A549 (cell line): ENCODE measurements around the gene BPGM.

ENCODE experiments used
- HDAC2 ChIP-seq: fragments of 200-600 bp; sonication (generic); IDR thresholded peaks from 2 replicates; pipeline ENCODE4 v1.6.1; 2016
- POLR2A ChIP-seq: IDR thresholded peaks from 2 replicates; pipeline ENCODE4 v1.6.1; 2012; ENCODE audit warnings: mild to moderate bottlenecking, low read length
- RFX5 ChIP-seq: fragments of 450-650 bp; IDR thresholded peaks from 2 replicates; pipeline ENCODE4 v1.7.1; 2014; ENCODE audit warnings: antibody characterized with exemption, mild to moderate bottlenecking, moderate library complexity
- TF ChIP-seq, protein P1 (sequence below): fragments of >200 bp; sonication (Bioruptor Twin); formaldehyde crosslinking; IDR thresholded peaks from 3 replicates; pipeline ENCODE4 v1.5.1; 2016

DNA sequence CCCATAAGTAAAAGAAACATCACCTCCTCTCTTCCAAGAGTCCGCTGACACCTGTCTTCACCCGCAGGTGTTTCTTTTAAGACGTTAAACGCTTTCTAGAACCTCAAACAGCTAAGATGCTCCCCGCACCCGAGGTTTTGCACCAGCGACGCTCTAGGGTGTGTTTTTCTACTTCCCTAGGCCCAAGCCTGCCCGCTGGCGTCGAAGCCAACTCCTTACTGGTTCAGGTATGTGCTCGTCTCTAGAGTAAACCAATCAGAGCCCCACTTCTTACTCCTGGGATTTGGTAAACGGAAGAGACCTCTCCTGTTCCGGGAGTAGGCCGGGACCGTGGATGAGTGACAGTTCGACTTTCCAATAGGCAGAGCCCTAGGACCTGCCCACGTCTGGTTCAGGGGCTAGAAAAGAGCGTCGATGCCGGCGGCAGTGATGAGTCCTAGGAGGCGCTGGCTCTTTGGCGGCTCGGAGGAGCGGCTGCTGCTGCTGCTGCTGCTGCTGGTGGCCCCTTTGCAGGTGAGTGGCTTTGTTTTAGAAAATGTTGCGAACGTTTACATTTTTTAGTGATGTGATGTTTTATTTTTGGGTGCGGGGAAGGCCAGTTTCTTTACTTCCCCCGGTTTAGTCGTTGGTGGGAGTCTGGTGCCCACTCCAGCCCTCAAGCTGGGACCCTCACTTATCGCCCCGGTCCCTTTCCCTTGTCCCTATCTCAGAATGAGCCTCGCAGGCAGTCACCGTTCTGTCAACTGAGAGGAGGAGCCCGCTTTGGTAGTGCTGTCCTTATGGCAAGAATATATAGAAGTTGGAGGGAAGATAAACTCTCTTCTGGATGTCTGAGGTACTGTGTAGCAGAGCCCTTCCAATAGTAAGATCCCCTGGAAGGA, at the start of gene BPGM:
- TF ChIP-seq POLR2A (peak; percentile 94), HDAC2 (no peak), RFX5 (0 out of 2 replicates have a peak, but pooled peaks have one; percentile 29)
- TF ChIP-seq, protein P1, sequence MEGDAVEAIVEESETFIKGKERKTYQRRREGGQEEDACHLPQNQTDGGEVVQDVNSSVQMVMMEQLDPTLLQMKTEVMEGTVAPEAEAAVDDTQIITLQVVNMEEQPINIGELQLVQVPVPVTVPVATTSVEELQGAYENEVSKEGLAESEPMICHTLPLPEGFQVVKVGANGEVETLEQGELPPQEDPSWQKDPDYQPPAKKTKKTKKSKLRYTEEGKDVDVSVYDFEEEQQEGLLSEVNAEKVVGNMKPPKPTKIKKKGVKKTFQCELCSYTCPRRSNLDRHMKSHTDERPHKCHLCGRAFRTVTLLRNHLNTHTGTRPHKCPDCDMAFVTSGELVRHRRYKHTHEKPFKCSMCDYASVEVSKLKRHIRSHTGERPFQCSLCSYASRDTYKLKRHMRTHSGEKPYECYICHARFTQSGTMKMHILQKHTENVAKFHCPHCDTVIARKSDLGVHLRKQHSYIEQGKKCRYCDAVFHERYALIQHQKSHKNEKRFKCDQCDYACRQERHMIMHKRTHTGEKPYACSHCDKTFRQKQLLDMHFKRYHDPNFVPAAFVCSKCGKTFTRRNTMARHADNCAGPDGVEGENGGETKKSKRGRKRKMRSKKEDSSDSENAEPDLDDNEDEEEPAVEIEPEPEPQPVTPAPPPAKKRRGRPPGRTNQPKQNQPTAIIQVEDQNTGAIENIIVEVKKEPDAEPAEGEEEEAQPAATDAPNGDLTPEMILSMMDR = peak; percentile 61
